Calu3 (cell line): ENCODE results near the gene SLC39A7. TPM values are rescaled to one million over a fixed set of nuclear protein-coding genes. Genes with fewer than 3 reads are reported as not detected.

ENCODE experiments used
- BruUV-seq: library from RNA; stranded (reverse); fragments of 400-500 nt; replicated peaks from 2 replicates; lab custom pipeline; 2021; lab: Mats Ljungman, UMichigan
- CTCF ChIA-PET: fragments of 300-600 bp; sonication (Branson Sonifier 250); formaldehyde crosslinking; loops from one replicate; lab custom pipeline; 2022; ENCODE audit warnings: antibody characterized with exemption; lab: Charles Lee
- DNase-seq: peaks from one replicate; pipeline ENCODE4 v3.0.0; 2022
- H3K27ac Mint-ChIP-seq: one replicate; pipeline ENCODE4 v1.8.0; 2022; ENCODE audit warnings: mixed read lengths; ENCODE audit not compliant: unreplicated experiment
- H3K27me3 Mint-ChIP-seq: one replicate; pipeline ENCODE4 v1.8.0; 2022; ENCODE audit warnings: mixed read lengths; ENCODE audit not compliant: unreplicated experiment
- H3K36me3 Mint-ChIP-seq: one replicate; pipeline ENCODE4 v1.8.0; 2022; ENCODE audit warnings: mild to moderate bottlenecking, moderate library complexity, mixed read lengths; ENCODE audit not compliant: insufficient read depth, unreplicated experiment
- H3K4me1 Mint-ChIP-seq: one replicate; pipeline ENCODE4 v1.8.0; 2022; ENCODE audit warnings: mild to moderate bottlenecking, low read depth, mixed read lengths; ENCODE audit not compliant: unreplicated experiment
- H3K4me3 Mint-ChIP-seq: one replicate; pipeline ENCODE4 v1.8.0; 2022; ENCODE audit warnings: mild to moderate bottlenecking, low read depth, moderate library complexity, mixed read lengths; ENCODE audit not compliant: unreplicated experiment
- H3K9me3 Mint-ChIP-seq: one replicate; pipeline ENCODE4 v1.8.0; 2022; ENCODE audit warnings: low read depth, mixed read lengths; ENCODE audit not compliant: unreplicated experiment
- intact Hi-C: fragments of 100-400 bp; cut with micrococcal nuclease; formaldehyde crosslinking; loops from one replicate; pipeline ENCODE4 v1.10.0; 2022; ENCODE audit not compliant: unreplicated experiment
- total RNA-seq: library from RNA; stranded (reverse); gene quantifications from 2 replicates; pipeline ENCODE4 v1.2.3, GENCODE V29; 2022
- TF ChIP-seq, protein P1 (sequence below): fragments of 200-600 bp; IDR thresholded peaks from one replicate; pipeline ENCODE4 v1.8.0; 2022; ENCODE audit warnings: antibody characterized with exemption; ENCODE audit not compliant: unreplicated experiment

SLC39A7 gene
- total RNA-seq, 1 experiment from 2014 or later, result 201 TPM

DNA sequence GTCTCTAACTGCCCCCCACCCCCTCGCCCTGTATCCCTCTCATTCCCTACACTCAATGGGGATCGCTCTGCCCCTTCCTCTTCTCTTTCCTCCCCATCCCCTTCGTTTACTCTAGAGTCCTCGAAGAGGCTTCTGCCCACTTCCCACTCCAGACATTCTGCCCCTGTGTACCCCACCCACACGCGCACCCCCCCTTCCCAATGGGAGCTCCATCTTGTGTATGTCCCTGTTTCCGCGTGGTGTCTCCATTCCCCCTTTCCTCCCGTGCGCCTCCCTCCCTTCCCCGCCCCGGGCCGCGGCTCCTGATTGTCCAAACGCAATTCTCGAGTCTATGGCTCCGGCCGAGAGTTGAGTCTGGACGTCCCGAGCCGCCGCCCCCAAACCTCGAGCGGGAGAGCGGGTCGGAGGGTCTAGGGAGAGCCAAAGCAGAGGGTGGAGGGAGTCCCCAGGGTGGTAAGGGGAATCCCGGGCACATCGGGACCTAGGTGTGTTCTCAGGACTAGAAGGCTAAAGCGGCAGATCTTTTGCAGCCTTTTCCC lies 7.0 kb downstream of the SLC39A7 start:
- Mint-ChIP-seq H3K27me3 (peaks cover 12% of the 10 kb centered on the region), H3K4me3 (peak overlapping the region; percentile 83), H3K9me3 (no peaks in the 10 kb centered on the region), H3K4me1 (peaks cover 55% of the 10 kb centered on the region), H3K27ac (peak overlapping the region; percentile 94), H3K36me3 (peaks cover 74% of the 10 kb centered on the region)
- peak; percentile 60 for DNase-seq
- no TSS peak for BruUV-seq
- TF ChIP-seq, protein P1, sequence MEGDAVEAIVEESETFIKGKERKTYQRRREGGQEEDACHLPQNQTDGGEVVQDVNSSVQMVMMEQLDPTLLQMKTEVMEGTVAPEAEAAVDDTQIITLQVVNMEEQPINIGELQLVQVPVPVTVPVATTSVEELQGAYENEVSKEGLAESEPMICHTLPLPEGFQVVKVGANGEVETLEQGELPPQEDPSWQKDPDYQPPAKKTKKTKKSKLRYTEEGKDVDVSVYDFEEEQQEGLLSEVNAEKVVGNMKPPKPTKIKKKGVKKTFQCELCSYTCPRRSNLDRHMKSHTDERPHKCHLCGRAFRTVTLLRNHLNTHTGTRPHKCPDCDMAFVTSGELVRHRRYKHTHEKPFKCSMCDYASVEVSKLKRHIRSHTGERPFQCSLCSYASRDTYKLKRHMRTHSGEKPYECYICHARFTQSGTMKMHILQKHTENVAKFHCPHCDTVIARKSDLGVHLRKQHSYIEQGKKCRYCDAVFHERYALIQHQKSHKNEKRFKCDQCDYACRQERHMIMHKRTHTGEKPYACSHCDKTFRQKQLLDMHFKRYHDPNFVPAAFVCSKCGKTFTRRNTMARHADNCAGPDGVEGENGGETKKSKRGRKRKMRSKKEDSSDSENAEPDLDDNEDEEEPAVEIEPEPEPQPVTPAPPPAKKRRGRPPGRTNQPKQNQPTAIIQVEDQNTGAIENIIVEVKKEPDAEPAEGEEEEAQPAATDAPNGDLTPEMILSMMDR, result no peak
- intact Hi-C loops, result loop anchor here (5.0 kb wide), 1 partner anchor 40 kb away; no protein-coding TSS in a partner anchor
- CTCF ChIA-PET, result interaction anchor here (0.5 to 1.9 kb wide), 4 partner anchors 20 to 112 kb away, joined by 4 to 13 read pairs (median 4); no protein-coding TSS in a partner anchor

DNA sequence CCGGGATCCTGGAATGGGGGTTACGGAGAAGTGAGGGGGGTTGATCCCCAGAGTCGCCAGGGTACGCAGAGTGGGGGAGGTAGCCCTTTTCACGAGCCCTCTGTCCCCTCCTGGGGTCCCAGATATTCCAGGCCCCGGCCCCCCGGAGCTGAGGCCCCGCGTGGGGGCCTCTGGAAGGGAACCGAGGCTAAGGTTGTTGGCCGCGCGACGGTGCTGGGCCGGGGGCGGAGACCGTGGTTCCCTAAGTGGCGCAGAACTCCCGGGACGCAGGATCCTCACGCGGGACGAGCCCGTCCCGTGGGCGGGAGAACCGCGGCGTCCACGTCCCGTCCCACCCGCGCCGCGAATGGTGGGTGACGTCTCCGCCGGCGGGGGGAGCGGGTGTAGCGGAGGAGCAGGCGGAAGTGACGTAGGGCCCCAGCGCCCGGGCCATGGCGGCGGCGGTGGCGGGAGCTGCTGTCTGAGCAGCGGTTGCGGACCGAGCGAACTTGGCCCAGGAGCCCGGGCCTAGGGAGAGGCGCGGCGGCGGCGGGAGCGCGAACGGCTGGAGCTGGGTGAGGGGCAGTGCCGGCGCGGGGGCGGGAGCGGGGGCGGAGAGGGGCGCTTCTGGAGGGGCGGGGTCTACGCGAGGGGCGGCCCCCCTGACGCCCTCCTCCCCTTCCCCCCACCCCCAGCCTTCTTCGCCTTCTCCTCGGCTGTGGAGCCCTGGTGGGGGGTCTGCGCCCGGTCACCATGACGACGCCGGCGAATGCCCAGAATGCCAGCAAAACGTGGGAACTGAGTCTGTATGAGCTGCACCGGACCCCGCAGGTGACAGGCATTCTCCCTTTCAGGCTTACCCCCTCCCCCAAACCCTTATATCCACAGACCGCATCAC lies 7.7 kb downstream of the SLC39A7 start, which contains the start of gene RING1:
TSS of gene RING1 (plus strand) at position 410 of the 877 bp plus-strand sequence. CDS start at position 733, 323 bp downstream.
- peaks cover 20% of the 10 kb centered on the region for H3K27me3 Mint-ChIP-seq
- DNase-seq, result peak; percentile 92
- peaks cover 74% of the 10 kb centered on the region for H3K36me3 Mint-ChIP-seq
- CTCF ChIA-PET, result interaction anchor here (0.5 to 1.9 kb wide), 6 partner anchors 20 to 112 kb away, joined by 3 to 13 read pairs (median 4); no protein-coding TSS in a partner anchor
- H3K27ac Mint-ChIP-seq, result peak within 1 kb of the TSS; percentile 94
- TSS peak; percentile 99 for BruUV-seq
- H3K9me3 Mint-ChIP-seq, result no peaks in the 10 kb centered on the region
- TF ChIP-seq, protein P1, result no peak
- H3K4me3 Mint-ChIP-seq, result peak within 1 kb of the TSS; percentile 83
- intact Hi-C loops, result loop anchor here (5.0 kb wide), 1 partner anchor 39 kb away; no protein-coding TSS in a partner anchor
- H3K4me1 Mint-ChIP-seq, result peaks cover 55% of the 10 kb centered on the region

DNA sequence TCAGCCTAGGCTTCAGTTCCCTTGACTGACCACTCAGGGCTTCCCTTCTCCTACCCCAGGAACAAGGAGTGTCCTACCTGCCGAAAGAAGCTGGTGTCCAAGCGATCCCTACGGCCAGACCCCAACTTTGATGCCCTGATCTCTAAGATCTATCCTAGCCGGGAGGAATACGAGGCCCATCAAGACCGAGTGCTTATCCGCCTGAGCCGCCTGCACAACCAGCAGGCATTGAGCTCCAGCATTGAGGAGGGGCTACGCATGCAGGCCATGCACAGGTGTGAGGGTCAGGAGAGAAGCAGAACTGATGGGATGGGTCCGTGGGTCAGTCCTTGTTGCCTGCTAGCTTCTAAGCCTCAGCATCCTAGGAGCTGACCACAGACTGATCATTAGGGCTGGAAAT lies 9.2 kb downstream of the SLC39A7 start:
- Mint-ChIP-seq H3K27ac (no peak overlapping the region), H3K4me1 (peaks cover 49% of the 10 kb centered on the region), H3K36me3 (peaks cover 69% of the 10 kb centered on the region), H3K4me3 (peak overlapping the region; percentile 83), H3K9me3 (no peaks in the 10 kb centered on the region), H3K27me3 (peaks cover 35% of the 10 kb centered on the region)
- intact Hi-C loops, result loop anchor here (5.0 kb wide), 1 partner anchor 37 kb away; no protein-coding TSS in a partner anchor
- CTCF ChIA-PET, result interaction anchor here (1.9 kb wide), 1 partner anchor 39 kb away, joined by 13 read pairs; no protein-coding TSS in a partner anchor
- DNase-seq, result no peak
- TF ChIP-seq, protein P1, result no peak
- BruUV-seq, result no TSS peak

DNA sequence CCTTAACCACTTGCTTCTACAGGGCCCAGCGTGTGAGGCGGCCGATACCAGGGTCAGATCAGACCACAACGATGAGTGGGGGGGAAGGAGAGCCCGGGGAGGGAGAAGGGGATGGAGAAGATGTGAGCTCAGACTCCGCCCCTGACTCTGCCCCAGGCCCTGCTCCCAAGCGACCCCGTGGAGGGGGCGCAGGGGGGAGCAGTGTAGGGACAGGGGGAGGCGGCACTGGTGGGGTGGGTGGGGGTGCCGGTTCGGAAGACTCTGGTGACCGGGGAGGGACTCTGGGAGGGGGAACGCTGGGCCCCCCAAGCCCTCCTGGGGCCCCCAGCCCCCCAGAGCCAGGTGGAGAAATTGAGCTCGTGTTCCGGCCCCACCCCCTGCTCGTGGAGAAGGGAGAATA lies 10.5 kb downstream of the SLC39A7 start:
- Mint-ChIP-seq H3K27ac (no peak overlapping the region), H3K9me3 (no peaks in the 10 kb centered on the region), H3K4me1 (peaks cover 36% of the 10 kb centered on the region), H3K36me3 (peaks cover 56% of the 10 kb centered on the region), H3K4me3 (no peak overlapping the region), H3K27me3 (peaks cover 48% of the 10 kb centered on the region)
- TF ChIP-seq, protein P1, result no peak
- intact Hi-C loops, result no loop called here
- CTCF ChIA-PET, result no interaction called here
- DNase-seq, result no peak
- BruUV-seq, result no TSS peak
